Mesenteric fat pad (tissue), 1 donor: Measurements from ENCODE around the gene PTRHD1. TPM values are rescaled to one million over a fixed set of nuclear protein-coding genes. Genes with fewer than 3 reads are reported as not detected.

Experiments
- DNase-seq: peaks from one replicate; pipeline ENCODE4 v3.0.0-alpha.2; 2020; ENCODE audit warnings: low spot score
- total RNA-seq: library from RNA; stranded (reverse); fragmentation: NEBNext Ultra II Directional; extraction: Animal tissue kit (Norgen Biotek cat#: 25700); gene quantifications from one replicate; pipeline ENCODE4 v1.2.1, GENCODE V29; 2021
- donor health status: DM: yes; HTN: yes; CAD: no.

The PTRHD1 gene
- total RNA-seq, 1 donor from 2014 or later, result 12.9 TPM

DNA sequence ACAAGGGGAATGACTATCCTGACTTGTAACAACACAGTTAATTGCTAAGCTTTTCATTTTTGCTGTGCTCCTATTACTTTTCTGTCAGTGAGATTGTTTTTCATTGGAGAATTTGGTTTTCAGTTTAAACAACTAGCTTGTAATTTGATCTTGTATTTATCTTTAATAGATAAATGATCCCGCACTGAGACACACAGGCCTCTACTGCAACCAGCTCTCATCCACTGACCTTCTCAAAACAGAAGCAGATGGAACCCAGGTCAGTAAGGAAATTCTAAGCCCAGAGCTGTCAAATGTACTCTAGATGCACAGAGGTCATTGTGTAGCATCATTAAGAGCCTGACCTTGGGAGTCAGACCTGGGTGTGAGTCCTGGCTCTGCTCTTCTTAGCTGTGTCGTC is 30.7 kb downstream of the PTRHD1 start:
- DNase-seq, result no peak

DNA sequence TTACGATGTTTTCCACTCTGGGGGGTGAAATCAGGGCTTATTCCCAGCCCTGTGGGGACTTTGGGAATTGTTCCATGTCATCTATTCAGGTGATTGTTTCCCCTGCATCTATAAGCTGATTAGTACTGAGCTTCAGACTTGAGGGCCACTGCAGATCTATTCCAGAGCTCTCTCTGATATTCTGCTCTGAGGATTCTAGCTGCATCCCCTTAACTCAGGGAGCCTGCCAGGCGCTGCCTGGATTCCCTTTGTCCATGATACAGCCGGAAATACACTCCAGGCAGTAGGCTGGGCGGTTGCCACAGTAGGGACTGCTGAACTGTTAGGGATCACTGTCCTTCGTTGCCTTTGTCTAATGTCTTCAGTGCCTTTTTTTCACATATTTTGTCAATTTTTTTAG is 31.3 kb downstream of the PTRHD1 start:
- no peak for DNase-seq

DNA sequence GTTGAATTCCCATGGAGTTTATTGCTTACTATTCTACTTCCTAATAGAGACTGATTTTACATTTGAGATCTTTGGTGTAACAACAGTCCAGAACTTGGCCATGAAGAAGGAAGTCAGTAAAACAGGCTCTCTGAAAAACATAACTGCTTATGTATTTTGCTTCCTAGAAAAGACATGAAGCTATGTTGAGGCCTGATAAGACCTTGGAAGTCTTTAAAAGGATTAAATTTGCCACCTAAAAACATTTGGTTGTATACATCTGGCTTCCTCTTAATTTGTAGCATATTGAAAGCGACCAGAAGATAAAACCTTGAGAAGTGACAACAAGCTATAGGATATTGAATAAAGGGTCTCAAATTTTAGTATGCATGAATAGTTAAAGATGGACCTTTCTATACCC is 36.4 kb downstream of the PTRHD1 start:
- no peak for DNase-seq

DNA sequence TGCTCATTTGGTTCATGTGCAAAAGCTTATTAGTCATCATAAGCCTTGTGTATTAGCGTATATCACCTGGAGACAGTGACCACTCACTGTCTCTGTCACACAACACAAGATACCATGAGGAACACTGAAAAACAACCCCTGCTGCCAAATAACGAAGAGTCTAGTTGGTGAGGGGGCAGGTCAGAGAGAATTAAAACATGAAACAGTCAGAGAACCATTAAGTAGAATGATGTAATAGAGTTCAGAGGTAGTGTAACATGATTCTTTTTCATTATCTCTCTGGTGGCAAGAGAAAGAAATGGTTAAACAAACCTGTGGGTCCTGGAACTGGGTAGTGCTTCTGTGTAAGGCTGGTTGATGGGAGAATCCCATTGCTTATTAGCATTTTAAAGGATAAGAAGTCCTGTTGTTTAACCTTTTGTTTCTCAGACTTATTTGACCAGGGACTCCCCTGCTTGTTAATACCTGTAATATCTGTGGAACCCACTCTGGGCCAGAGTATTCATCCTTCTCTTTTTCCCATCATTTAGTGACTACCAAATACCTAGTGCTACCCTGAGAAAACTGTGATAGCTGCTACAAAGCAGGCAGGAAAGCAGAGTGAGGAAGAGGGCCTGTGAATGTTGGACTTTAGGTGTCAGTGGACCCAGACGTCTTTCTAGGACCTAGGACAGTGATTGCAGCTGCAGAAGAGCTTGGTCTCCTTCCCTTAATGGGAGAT is 38.0 kb downstream of the PTRHD1 start:
- DNase-seq, result no peak

DNA sequence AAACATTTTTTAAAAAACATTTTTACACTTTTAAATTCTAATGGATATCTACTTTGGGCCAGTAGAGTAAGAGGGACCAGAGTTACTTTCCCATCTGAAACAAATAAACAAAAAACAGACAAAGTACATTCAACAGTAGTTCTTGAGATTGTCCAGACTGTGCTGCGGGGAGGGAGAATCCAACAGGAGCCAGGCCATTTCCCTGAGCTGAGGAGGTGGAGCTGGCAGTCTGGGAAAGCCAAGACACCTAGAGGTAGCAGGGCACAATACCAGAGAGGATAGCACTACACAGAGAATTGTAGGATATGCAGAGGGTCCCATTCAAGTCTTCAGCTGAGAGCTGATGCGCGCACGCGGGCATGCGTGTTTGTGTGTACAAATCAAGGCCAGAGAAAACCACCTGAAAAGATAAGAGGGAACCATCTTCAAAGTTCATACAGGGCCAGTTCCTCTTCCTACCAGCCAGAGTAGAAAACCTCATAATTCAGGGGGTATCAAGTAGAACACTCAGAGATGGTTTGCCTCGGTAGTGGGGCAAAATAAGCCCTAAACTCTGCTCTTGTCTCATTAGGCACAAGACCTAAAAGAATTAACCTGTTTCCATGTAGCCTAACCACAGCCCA is 44.0 kb downstream of the PTRHD1 start:
- DNase-seq, result no peak

DNA sequence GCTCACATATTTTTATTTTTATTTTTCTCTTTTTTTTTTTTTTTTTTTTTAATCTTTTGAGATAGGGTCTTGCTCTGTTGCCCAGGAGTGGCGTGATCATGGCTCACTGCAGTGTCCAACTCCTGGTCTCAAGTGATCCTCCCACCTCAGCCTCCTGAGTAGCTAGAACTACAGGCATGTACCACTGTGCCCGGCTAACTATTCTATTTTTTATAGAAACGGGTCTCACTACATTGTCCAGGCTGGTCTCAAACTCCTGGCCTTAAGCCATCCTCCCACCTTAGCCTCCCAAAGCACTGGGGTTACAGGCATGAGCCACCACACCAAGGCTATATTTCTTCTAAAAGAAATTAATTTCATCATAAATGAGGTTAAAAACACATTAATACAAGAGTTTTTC is 45.9 kb downstream of the PTRHD1 start:
- DNase-seq, result no peak

DNA sequence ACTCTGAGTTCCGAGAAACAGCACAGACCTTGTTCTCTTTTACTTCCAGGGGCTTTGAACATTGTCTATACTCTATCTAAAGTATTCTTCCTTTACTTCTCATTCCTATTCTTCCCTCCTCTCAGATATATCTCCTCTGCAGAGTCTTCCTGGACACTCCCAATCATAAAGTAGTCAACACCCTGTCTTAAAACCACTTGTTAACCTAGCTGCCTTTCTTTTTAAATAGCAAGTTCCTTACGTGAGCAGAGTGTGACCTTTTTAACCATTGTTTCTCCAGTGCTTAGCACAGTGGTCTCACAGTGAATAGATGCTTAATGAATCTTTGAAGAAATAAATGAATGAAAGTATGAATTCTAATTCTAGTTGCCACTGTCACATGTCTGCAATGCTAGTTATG is 47.4 kb downstream of the PTRHD1 start:
- DNase-seq, result no peak

DNA sequence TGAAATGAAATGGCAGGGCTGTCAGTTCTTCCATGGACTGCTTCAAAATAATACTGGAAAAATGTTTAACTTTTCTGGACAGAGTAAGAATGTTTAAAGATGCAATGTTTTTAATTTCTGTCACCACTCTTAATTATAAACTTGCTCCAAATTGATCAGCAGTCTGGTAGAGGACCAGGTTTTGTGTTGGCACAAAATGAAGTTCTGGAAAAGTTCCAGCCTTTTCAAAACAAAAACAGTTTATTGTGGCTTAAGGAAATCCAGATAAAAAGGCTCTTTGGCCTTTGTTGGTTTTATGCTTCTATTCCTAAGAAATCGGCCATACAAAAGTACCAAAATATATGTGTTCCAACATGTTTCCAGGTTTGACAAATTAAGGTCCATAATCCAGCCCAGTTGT is 48.8 kb downstream of the PTRHD1 start:
- no peak for DNase-seq

DNA sequence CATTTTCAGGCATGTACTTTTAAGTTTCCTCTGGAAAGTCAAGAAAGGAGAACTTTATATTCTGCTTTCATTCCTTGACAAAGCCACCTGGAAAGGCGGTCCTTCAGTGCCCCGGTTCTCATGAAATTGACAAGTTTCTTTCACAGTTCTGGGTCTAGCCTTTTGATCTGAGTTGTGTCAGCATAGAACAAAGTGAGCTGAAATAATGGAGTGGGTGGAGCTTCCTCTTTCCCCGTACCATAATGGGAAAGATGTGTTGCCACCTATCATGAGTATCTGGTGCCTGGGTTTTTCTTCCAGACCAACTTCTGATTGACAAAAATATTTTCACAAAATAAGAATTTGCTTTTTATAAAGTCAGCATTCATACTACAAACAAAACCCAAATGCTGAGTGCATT is 49.3 kb downstream of the PTRHD1 start:
- no peak for DNase-seq

DNA sequence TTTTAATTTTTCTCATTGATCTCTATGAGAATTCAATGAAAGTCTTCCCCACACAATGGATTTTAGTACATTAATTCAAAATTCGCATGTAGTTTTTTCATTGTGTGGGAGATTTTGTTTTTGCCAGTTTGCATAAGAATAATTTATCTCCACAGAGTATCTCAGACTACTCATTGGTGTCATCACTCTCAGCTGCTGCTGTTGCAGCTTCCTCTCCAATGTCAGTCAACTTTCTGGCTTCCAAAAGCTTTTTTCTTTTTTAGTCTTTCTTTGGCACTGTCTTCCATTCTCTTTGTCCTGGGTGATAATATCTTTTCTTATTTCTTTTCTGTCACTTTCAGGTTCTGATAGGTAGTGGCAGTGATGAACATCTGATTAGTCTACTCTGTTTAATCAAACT is 50.5 kb downstream of the PTRHD1 start:
- no peak for DNase-seq

DNA sequence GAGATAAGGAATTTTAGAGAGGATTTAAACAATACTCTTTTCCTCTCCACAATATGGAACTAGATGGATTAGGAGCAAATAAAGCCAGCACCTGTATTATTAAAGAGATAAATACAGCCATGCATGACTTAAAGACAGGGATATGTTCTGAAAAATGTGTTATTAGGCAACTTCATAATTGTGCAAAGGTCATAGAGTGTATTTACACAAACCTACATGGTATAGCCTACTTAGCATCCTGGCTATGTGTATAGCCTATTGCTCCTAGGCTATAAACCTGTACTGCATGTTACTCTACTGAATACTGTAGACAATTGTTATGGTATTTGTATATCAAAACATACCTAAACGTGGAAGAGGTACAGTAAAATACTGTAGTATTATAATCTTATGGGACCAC is 53.0 kb downstream of the PTRHD1 start:
- no peak for DNase-seq

Other genes with a start within 250 kb of the PTRHD1 start
- 3.7 TPM for gene CENPO, start within 50 bp of the PTRHD1 start, total RNA-seq
- gene ADCY3, start 126.8 kb upstream of the PTRHD1 start, total RNA-seq, result 216 TPM
- 10.5 TPM for gene DNAJC27, start 178.6 kb upstream of the PTRHD1 start, total RNA-seq
- gene EFR3B, start 248.7 kb upstream of the PTRHD1 start, total RNA-seq, result 2.0 TPM